Stimulated activated CD8-positive, alpha-beta memory T cell treated with anti-CD3 and anti-CD28 coated beads, Interleukin-4, amount 100 ng/mL, for 24 hours (primary cell): ENCODE measurements around the gene FRMD1.

Experiments used
- DNase-seq: peaks from one replicate; pipeline ENCODE4 v3.0.0-alpha.2; 2020; ENCODE audit warnings: low read depth

The FRMD1 gene

DNA sequence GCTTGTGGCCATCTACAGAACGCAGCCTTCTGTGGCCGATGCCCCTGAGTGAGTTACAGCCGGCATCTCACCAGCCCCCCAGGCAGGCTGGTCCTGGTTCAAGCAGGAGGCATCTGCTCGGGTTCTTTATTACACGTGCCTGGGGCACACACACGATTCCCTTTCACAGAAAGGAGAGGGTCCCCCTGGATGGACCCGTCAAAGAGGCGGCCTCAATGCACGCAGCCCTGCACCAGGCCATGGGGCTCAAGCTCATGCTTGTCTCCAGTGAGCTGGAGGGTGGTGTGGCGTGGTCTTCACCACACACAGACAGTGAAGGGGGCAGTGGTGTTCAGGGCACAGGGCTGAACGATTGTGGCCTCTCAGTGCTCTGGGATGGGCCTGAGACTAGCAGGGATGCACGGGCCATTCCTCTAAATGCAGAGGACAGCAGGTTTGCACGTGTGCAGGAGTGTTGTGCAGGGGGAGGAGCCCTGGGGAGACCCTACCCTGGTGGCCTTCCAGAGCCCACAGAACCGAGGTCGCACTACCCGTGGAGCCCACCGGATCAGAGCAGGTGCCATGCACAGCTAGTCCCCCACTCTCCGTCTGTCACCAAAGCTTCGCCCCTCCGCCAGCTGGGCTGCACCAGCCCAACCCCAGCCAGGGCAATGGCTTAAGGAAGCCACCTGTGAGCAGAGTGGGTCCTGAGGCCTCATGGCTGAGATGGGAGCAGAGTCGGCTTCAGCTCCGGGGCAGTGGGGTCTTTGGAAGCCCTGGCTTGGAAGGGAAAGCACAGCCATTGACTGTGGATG, 23.1 kb downstream of the FRMD1 start:
- no peak for DNase-seq

DNA sequence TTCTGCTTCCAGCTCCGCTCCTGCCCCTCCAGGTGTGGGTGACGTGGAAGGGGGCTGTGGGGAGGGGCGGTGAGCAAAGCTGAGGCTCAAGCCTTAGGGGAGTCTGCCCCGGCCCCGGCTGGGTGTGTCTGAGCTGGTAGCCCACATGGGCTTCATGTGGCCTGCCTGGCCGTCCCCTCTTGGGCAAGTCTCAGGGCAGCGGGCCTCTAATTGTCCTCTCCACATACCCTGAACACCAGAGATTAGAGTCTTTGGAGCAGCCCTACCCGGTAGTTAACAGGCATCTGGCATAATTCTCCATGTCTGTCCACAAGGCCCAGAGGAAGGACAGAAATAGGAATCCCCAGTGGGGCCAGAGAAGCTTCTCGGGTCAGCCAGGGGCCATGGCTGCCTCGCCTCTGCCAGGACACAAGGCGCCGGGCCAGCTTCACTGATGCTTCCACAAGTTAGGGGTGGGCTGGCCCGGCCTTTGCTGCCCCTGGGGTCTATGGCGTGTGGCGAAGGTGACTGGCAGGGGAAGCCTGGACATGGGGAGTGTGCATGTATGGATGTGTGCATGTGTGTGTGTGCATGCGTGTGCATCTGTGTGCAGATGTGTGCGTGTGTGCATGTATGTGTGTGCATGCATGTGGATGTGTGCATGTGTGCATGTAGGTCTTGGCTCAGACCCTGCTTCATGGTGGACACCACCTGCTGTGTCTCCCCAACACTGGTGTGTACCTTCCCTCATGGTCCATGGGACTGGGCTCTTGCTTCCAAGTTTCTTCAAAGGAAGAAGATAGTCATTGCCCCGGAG, 24.0 kb downstream of the FRMD1 start:
- DNase-seq = no peak

DNA sequence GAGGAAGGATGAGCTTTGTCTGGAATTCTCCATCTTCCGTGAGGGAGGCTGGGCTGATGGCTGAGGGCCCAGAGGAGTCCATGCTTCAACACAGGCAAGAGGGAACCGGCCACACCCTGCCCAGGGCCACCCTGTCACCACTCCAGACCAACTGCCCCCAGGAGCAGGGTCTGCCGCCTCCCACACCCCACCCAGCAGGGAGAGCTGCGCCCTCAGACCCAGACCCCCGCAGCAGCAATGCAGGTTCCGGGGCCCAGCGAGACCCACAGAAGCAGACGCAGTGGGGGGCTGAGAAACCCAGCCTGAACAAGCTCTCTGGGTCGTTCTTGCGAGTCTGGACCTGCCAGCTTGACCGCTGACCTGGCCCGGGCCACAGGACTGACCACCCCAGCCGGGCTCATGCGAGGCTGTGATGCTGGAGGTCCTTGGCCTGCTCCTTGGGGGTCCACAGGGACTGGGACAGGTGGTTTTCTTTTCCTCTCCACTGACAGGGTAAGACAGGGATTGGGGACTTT, 25.0 kb downstream of the FRMD1 start:
- no peak for DNase-seq

DNA sequence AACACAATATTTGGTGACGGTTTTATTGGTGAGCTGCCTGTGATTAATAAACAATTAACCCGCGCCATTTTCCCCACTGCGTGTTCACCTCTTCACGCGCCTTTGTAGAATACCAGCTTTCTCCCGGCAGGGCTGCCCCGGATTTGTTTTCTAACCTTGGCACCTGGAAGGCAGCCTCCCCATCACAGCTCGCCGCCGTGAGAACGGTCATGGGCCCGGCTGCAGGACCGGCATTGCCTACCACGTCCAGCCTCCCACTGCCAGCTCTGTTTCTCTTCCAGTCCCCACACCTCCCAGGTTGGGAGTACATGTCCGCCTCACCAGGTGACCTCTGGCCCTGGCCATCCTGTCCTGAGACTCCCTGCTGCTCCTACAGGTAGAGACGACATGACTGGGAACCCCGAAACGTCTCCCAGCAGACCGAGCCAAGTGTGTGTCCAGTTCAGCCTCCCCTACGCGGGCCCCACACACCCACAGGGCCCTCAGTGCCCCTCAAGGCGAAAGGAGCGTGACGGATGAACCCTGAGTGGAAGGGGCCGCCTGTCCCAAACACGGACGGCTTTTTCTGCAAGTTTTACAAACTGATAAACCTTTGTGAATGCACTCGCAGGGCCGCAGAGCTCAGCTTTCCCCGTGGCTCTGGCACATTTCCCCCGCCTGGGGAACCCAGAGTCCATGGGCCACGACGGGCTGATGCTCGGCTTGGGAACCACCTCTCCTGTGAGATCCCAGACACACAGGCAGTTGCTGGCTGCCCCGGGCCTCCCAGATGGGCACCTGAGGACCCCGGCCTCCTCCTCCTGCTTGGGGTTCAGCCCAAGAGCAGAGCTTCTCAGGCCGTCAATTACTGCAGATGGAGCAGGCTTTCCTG, 25.7 kb downstream of the FRMD1 start:
- DNase-seq = no peak

- no peak for DNase-seq
Measured at GRCh38 chr6:168052291-168052891, 26.6 kb downstream of the FRMD1 start.

DNA sequence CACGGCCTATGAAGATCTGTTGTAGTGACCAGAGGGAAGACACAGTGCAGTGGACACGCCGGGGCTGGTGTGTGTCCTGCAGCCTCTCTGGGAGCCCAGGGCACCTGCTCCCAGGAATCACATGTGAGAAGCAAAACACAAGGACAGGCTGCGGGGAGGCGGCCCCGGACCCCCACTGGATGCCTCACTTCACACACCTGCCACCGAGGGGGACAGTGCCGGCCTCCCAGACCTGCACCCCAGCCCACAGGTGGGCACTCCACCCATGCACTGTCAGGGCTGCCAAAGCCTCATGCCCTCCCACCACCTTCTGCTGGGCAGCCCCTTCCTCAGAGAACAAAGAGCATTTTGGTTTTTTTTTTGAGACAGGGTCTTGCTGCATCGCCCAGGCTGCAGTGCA, 27.4 kb downstream of the FRMD1 start:
- no peak for DNase-seq

DNA sequence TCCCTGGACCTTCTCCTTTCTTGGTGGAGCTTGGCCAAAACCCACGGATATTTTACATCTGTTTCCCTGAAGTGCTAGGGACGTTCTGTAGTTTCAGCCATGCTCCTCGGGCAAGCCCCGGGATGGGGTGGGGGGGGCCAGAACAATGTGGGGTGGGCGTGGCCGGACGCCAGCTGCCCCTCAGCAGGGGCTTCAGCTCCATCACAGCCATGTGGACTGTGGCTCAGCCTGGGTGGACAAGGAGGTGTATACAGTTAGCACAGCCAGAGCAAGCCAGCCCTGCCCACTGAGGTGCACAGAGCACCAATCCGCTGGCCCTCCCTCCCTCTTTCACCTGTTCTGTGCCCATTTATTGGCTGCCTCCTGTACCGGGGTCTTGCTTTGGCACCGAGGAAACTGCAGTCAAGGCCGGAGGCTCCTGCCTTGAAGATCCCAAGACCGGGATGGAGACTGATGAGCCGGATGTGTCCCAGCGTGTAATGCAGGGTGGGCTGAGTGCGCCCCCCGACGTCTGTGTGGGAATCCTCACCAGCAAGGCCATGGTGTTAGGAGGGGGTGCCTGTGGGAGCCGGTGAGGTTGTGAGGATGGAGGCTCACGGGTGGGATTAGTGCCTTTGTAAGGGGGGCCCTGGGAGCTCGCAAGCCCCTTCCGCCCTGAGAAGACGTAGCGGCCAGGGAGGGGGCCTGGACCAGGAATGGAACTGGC, 28.0 kb downstream of the FRMD1 start:
- DNase-seq = no peak

GRCh38 chr6:168050225-168050880, 28.7 kb downstream of the FRMD1 start:
- no peak for DNase-seq

DNA sequence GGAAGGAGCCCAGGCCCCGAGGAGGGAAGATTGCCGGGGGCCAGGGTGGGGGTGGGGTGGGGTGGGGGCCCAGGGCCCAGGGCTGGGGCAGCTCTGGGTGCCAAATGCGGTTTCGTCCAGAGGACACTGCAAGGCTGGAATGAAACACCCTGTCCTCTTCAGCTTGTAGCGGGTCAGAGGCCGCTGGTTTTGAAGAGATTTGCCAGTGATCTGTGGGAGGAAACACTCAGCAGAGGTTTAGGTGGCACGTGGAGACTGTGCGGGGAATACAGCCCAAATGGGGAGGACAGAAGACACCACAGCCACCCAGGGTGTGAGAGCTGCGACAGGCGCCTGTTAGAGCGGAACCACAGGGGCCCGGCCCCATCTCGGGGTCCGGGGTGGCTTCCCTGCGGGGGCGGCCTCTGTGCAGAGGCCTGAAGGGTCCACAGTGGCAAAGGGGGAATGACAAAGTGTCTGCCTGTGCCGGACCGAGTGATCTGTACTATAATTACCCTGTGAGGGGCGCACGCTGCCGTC, 29.2 kb downstream of the FRMD1 start:
- no peak for DNase-seq

GRCh38 chr6:168049277-168049676, 29.7 kb downstream of the FRMD1 start:
- no peak for DNase-seq

GRCh38 chr6:168048724-168049025, 30.3 kb downstream of the FRMD1 start:
- DNase-seq = no peak

DNA sequence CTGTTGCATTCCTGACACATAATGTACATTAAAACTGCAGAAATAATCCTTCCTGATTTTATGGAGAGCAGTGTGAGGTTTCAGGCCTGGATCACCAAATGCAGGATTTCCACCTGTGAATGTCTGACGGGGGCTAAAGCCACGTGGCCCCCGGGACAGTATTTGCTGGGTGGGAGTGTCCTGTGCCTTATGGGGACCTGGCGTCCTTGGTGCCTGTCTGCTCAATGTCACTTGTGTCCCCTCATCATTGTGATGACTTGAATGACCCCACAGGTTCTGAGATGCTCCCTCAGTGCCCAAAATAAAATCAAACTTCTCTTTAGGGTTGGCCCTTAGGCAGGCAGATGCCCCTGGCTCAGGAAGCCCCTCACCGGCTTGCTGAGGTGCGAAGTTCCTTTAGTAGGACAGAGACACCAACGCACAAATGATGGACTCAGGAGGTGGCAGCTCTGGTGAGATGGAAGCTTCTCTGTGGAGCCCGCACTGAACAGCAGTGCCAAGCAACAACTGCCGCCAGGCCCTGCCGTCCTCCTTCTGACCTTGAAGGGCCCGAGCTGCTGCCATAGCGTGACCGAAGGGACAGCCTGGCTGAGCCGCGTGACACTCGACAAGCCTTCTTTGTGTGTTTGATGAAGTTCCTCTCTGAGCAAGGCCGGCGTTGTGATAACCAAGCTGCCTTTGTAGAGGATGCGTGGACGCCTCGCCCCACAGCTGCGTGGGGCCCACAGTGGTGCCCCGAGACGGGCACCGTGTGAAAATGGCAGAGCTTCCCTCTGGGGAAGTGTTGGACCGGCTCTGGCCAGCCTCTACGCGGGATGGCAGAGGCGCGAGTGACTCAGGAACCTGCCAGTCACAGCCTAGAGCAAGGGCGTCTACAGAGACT, 30.9 kb downstream of the FRMD1 start:
- DNase-seq = no peak

DNA sequence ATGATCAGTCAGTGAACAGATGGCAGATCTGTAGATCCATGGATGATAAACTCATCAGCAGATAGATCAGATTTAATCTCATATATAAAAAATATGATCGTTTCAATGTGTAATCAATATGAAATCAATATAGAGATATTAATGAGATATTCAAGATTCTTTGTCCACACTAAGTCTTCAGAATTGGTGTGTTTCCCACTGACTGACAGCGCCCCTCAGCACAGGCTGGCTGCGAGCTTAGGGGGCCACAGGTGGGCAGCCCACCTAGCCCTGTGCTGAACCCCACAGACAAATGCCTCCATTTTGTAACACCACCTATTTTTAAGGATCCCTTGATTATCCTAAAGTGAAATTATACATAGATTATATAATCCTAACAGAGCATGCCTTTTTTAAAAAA, 32.3 kb downstream of the FRMD1 start:
- no peak for DNase-seq

DNA sequence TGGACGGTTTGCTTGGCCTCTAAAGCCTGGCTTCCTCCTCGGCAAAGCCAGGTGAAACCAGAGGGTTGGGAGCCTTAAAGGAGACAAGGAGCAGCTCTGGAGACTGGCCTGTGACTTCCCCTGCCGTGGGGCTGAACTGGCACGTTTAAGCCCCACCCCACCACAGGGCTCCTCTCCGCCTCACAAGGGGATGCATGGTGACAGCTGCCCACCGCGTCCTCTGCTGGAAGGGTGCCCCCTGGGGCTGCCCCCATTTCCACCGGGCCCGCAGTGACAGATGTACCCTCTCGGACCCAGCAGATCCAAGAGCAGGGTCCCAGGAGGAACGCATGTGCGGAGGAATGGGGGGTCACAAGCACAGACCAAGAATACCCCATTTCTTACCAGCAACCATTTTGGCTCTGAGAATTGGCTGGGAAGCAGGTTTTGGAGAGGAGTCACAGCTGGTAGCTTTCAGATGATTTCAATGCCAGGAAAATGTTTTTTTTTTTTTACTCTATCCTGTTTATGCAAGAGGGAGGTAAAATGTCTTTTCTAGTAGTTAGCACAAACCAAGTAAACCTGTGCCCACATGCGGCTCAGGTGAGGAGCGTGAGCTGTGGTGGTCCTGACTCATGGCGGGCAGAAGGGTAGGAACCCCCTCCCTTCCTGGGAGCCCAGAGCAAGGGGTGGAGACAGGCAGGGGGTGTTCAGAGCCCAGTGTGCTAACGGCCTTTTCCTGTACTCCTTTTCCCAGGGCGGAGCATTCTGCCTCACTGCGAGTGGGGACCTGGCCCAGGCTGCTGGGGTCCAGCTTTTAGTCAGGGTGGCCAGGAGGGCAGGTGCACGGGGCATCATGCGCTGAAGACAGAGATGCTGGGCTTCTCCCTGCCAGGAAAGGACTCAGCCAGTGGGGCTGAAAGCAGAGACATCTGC, 33.0 kb downstream of the FRMD1 start:
- DNase-seq = no peak

- DNase-seq = no peak
Measured at GRCh38 chr6:168045141-168045691, 33.8 kb downstream of the FRMD1 start.

GRCh38 chr6:168044521-168045130, 34.4 kb downstream of the FRMD1 start:
- no peak for DNase-seq

- no peak for DNase-seq
Measured at GRCh38 chr6:168043848-168044415, 35.1 kb downstream of the FRMD1 start.
